GM12873 (cell line): Measurements from ENCODE around the gene CD274.
A peak's percentile ranks its signal among the peaks of the same experiment; 100 is the strongest.

ENCODE experiments used
- TF ChIP-seq, protein P1 (sequence below): IDR thresholded peaks from 2 replicates; pipeline ENCODE4 v1.5.1; 2012; ENCODE audit warnings: low read depth, mild to moderate bottlenecking, moderate library complexity, low read length, control low read depth; ENCODE audit not compliant: insufficient read depth; ENCODE audit errors: missing control alignments

Gene CD274

DNA sequence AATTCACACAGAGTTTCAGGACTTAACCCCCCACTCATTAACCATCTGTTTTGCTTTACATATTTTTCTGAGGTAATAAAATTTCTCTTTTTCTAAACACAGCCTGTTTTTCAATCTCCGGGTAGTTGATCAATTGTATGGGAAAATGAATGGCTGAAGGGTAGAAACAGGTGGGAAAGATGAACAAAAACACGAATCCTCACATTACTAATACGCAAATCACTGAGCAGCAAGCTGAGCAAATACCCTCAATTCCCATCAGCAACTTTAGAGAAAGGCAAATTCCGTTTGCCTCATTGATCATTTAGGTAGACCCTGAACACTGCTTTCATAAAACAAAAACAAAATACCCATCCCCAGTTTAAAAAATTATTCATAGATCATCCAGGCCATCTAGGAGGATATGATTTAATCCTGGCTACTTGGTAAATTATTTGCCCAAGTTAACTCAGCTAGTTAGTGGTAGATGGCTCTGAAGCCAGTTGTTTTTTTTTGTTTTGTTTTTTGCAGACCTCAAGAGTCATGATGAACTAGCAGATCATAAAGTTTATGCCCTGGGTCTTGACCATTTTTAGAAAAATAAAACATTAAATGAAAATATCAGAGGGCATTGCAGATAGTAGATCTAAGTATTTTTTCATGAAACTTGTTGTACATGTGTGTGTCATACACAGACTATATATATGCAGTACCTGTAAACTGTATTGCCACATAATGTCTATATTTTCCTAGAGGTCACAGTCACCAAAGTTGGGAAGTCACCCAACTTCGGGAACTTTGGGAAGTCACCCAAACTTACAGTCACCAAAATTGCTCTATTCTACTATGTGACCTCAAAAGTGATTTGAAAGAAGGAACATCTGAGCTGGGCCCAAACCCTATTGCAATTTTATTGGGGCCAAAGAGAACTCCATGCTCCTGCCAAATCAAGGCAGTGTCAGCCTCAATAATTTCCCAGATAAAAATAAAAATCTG, 1.6 kb upstream of the CD274 start:
- TF ChIP-seq, protein P1, sequence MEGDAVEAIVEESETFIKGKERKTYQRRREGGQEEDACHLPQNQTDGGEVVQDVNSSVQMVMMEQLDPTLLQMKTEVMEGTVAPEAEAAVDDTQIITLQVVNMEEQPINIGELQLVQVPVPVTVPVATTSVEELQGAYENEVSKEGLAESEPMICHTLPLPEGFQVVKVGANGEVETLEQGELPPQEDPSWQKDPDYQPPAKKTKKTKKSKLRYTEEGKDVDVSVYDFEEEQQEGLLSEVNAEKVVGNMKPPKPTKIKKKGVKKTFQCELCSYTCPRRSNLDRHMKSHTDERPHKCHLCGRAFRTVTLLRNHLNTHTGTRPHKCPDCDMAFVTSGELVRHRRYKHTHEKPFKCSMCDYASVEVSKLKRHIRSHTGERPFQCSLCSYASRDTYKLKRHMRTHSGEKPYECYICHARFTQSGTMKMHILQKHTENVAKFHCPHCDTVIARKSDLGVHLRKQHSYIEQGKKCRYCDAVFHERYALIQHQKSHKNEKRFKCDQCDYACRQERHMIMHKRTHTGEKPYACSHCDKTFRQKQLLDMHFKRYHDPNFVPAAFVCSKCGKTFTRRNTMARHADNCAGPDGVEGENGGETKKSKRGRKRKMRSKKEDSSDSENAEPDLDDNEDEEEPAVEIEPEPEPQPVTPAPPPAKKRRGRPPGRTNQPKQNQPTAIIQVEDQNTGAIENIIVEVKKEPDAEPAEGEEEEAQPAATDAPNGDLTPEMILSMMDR = no peak

DNA sequence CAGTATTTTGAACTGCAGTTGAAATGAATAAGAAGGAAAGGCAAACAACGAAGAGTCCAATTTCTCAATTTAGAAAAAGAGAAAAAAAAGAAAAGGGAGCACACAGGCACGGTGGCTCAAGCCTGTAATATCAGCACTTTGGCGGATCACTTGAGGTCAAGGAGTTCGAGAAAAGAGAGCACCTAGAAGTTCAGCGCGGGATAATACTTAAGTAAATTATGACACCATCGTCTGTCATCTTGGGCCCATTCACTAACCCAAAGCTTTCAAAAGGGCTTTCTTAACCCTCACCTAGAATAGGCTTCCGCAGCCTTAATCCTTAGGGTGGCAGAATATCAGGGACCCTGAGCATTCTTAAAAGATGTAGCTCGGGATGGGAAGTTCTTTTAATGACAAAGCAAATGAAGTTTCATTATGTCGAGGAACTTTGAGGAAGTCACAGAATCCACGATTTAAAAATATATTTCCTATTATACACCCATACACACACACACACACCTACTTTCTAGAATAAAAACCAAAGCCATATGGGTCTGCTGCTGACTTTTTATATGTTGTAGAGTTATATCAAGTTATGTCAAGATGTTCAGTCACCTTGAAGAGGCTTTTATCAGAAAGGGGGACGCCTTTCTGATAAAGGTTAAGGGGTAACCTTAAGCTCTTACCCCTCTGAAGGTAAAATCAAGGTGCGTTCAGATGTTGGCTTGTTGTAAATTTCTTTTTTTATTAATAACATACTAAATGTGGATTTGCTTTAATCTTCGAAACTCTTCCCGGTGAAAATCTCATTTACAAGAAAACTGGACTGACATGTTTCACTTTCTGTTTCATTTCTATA, 602 bp upstream of the CD274 start:
- TF ChIP-seq, protein P1 = no peak

DNA sequence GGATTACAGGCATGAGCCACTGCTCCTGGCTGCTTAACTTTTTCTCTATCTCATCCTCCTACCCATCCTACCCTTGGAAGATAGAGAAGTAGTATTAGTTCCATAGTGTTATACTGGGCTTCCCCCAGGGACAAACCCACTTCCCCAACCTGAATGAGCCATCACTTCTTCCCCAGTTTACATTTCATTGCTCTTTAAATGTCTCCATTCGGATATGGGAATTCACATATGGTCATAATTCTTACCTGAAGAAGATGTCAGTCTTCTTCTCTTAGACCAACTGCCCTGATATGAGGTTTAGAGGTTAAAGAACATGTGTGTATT, 1.9 kb downstream of the CD274 start:
- TF ChIP-seq, protein P1 = no peak

DNA sequence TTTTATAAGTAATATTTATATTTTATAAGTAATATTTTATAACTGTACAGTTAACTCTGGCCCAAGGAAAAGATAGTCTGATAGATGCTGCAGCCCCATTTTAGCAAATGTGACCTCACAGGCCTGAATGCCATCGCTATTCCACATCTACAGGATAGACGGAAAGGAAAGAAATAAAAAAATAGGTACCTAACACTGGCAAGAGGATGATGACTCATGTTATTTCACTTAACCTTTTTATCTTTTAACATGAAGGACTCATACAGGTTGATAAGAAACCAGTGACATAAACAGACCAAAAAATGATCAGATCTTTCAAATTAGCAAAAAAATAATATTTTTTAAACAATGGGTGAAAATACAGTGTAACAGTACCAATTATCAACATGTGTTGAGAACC, 2.7 kb downstream of the CD274 start:
- TF ChIP-seq, protein P1 = no peak

DNA sequence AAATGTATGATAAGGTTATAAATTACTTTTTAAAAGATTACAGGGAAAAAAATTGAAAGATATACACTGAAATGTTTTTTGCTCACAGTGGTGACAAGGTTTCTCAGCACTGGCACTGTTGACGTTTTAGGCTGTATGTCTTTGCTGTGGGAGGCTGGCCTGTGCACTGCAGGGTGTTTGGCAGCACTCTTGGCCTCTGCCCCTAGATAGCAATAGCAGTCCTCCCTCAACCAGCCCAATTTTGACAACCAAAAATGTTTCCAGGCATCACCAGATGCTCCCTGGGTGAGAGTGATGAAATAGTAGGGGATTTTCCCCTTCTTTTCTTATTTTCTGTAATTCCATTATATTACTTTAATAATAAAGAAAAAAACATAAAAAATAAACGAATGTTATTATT, 3.3 kb downstream of the CD274 start:
- TF ChIP-seq, protein P1 = peak; percentile 1

DNA sequence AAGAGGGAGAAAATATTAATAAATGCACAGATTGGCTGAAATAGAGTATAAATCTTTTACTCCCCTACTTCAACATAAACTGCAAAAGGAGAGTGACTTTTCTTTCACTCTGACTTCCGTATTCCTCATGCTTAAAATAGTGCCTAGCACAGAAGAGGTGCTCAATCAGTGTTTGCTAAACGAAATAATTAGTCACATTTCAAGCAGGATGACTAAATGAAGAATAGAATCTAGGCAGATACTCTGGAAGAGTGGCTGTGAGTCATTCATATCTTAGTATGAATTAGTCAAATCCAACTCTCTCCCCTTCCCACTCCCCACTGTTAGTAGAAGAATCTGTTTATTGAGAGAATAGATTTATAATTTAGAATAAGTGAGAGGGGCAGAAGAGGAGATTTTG, 4.8 kb downstream of the CD274 start:
- TF ChIP-seq, protein P1 = no peak

DNA sequence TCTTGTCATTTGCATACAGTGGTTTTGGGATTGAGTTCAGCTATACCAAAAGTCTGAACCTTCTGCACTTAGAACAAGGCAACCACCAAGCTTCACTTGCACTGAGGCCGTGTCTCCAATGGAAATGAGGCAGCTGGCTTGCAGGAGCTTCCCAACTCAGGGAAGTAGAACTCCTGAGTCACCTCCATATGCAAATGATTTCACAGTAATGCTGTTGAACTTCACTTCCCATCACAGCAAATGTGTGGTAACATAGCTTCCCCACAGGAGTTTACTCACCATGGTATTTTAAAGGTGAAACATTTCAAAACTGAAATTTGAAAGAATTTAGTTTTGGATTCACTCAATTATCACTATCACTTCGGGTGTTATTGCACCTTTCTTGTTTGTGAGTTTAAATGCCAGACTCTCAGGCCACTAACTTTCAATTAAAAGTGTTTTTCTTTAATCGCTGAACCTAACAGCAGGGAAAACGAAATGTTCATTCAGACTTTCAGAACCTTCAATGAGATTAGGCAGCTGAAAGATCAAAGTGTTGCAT, 9.0 kb downstream of the CD274 start:
- TF ChIP-seq, protein P1 = no peak
